DOHH2 (cell line): Measurements from ENCODE around the gene ALDH1A1.

Experiments used
- H3F3A ChIP-seq: fragments of 200-600 bp; sonication (generic), shearing (Covaris generic); 2 replicates; pipeline ENCODE4 v1.6.0; 2016; ENCODE audit warnings: antibody characterized with exemption, mild to moderate bottlenecking; ENCODE audit not compliant: control insufficient read depth, insufficient read depth
- H3K27ac ChIP-seq: fragments of 200-600 bp; sonication (generic); 2 replicates; pipeline ENCODE4 v1.5.1; 2014; ENCODE audit warnings: low read depth, mild to moderate bottlenecking, low read length, moderate library complexity
- H3K27me3 ChIP-seq: fragments of 200-600 bp; sonication (generic); 2 replicates; pipeline ENCODE4 v1.6.1; 2014; ENCODE audit warnings: mild to moderate bottlenecking, low read length, mixed read lengths; ENCODE audit not compliant: control insufficient read depth
- H3K36me3 ChIP-seq: fragments of 200-600 bp; sonication (generic); 2 replicates; pipeline ENCODE4 v1.6.1; 2014; ENCODE audit warnings: mild to moderate bottlenecking, low read length, moderate library complexity, mixed read lengths; ENCODE audit not compliant: control insufficient read depth
- H3K4me1 ChIP-seq: fragments of 200-600 bp; sonication (generic); 2 replicates; pipeline ENCODE4 v1.6.1; 2014; ENCODE audit warnings: mild to moderate bottlenecking, low read length, mixed read lengths; ENCODE audit not compliant: control insufficient read depth
- H3K4me2 ChIP-seq: fragments of 200-600 bp; sonication (generic); 2 replicates; pipeline ENCODE4 v1.6.0; 2014; ENCODE audit warnings: mild to moderate bottlenecking, low read length, moderate library complexity
- H3K4me3 ChIP-seq: fragments of 200-600 bp; sonication (generic); 2 replicates; pipeline ENCODE4 v1.5.1; 2014; ENCODE audit warnings: mild to moderate bottlenecking, low read length, mixed read lengths
- H3K79me2 ChIP-seq: fragments of 200-600 bp; sonication (generic); 2 replicates; pipeline ENCODE4 v1.6.1; 2014; ENCODE audit warnings: mild to moderate bottlenecking, low read length, mixed read lengths; ENCODE audit not compliant: control insufficient read depth
- H3K9me2 ChIP-seq: fragments of 200-600 bp; sonication (generic); replicated peaks from 2 replicates; pipeline ENCODE4 v1.6.1; 2014; ENCODE audit warnings: mild to moderate bottlenecking, low read length, mixed read lengths; ENCODE audit not compliant: control insufficient read depth
- H3K9me3 ChIP-seq: fragments of 200-600 bp; sonication (generic); 2 replicates; pipeline ENCODE4 v1.6.1; 2014; ENCODE audit warnings: antibody characterized with exemption, low read length, mixed read lengths; ENCODE audit not compliant: control insufficient read depth, insufficient read depth
- H4K20me1 ChIP-seq: fragments of 200-600 bp; sonication (generic); 2 replicates; pipeline ENCODE4 v1.6.0; 2014; ENCODE audit warnings: low read depth, mild to moderate bottlenecking, antibody characterized with exemption, low read length, moderate library complexity; ENCODE audit not compliant: control insufficient read depth, insufficient read depth
- EZH2phosphoT487 ChIP-seq: fragments of 200-600 bp; sonication (generic); IDR thresholded peaks from 2 replicates; pipeline ENCODE4 v1.6.1; 2017; ENCODE audit warnings: borderline replicate concordance, mild to moderate bottlenecking, antibody characterized with exemption, low read length, moderate library complexity, mixed read lengths
- TF ChIP-seq, protein P1 (sequence below): fragments of 200-600 bp; sonication (generic); IDR thresholded peaks from one replicate; pipeline ENCODE4 v1.5.1; 2014; ENCODE audit warnings: antibody characterized with exemption, mild to moderate bottlenecking, low read depth, low read length; ENCODE audit not compliant: poor library complexity, severe bottlenecking

Gene ALDH1A1

GRCh38 chr9:72995131-72996024 is 42.5 kb upstream of the ALDH1A1 start:
- no peak overlapping the region for H3K27ac ChIP-seq
- H4K20me1 ChIP-seq, result no peaks in the 10 kb centered on the region
- TF ChIP-seq, protein P1, sequence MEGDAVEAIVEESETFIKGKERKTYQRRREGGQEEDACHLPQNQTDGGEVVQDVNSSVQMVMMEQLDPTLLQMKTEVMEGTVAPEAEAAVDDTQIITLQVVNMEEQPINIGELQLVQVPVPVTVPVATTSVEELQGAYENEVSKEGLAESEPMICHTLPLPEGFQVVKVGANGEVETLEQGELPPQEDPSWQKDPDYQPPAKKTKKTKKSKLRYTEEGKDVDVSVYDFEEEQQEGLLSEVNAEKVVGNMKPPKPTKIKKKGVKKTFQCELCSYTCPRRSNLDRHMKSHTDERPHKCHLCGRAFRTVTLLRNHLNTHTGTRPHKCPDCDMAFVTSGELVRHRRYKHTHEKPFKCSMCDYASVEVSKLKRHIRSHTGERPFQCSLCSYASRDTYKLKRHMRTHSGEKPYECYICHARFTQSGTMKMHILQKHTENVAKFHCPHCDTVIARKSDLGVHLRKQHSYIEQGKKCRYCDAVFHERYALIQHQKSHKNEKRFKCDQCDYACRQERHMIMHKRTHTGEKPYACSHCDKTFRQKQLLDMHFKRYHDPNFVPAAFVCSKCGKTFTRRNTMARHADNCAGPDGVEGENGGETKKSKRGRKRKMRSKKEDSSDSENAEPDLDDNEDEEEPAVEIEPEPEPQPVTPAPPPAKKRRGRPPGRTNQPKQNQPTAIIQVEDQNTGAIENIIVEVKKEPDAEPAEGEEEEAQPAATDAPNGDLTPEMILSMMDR, result no peak
- no peak for TF ChIP-seq EZH2phosphoT487

GRCh38 chr9:72991772-72992171 is 38.9 kb upstream of the ALDH1A1 start:
- Histone ChIP-seq H3K4me3 (no peak overlapping the region), H3K4me2 (no peak overlapping the region)

More at GRCh38 chr9:72995131-72996024, 42.5 kb upstream of the ALDH1A1 start:
- Histone ChIP-seq H3K36me3 (no peaks in the 10 kb centered on the region), H3K4me1 (no peaks in the 10 kb centered on the region), H3K79me2 (no peaks in the 10 kb centered on the region), H3K9me2 (no peaks in the 10 kb centered on the region), H3K4me2 (no peak overlapping the region), H3K9me3 (no peaks in the 10 kb centered on the region), H3K27me3 (no peaks in the 10 kb centered on the region; the same call in 1 of the 2 replicates), H3F3A (no peaks in the 10 kb centered on the region), H3K4me3 (no peak overlapping the region)

GRCh38 chr9:72990397-72991182 is 37.7 kb upstream of the ALDH1A1 start:
- no peaks in the 10 kb centered on the region for H3K9me2 ChIP-seq
- H3K4me3 ChIP-seq, result no peak overlapping the region
- H3F3A ChIP-seq, result no peaks in the 10 kb centered on the region
- no peaks in the 10 kb centered on the region for H4K20me1 ChIP-seq
- H3K27me3 ChIP-seq, result no peaks in the 10 kb centered on the region
- no peak overlapping the region for H3K27ac ChIP-seq
- no peaks in the 10 kb centered on the region for H3K4me1 ChIP-seq
- H3K4me2 ChIP-seq, result no peak overlapping the region
- no peaks in the 10 kb centered on the region for H3K79me2 ChIP-seq
- H3K36me3 ChIP-seq, result no peaks in the 10 kb centered on the region
- TF ChIP-seq, protein P1, result no peak
- no peak for TF ChIP-seq EZH2phosphoT487
- H3K9me3 ChIP-seq, result no peaks in the 10 kb centered on the region

More at GRCh38 chr9:72991772-72992171, 38.9 kb upstream of the ALDH1A1 start:
- TF ChIP-seq, protein P1, result no peak
- no peak for TF ChIP-seq EZH2phosphoT487
- H3K79me2 ChIP-seq, result no peaks in the 10 kb centered on the region
- H3F3A ChIP-seq, result no peaks in the 10 kb centered on the region
- H3K36me3 ChIP-seq, result no peaks in the 10 kb centered on the region
- no peaks in the 10 kb centered on the region for H3K27me3 ChIP-seq
- H3K9me3 ChIP-seq, result no peaks in the 10 kb centered on the region
- no peak overlapping the region for H3K27ac ChIP-seq
- H4K20me1 ChIP-seq, result no peaks in the 10 kb centered on the region
- no peaks in the 10 kb centered on the region for H3K9me2 ChIP-seq
- H3K4me1 ChIP-seq, result no peaks in the 10 kb centered on the region
